ENCODE data around the gene RBM15. TPM values are rescaled to one million over a fixed set of nuclear protein-coding genes. Genes with fewer than 3 reads are reported as not detected.

Gene RBM15
- total and polyA plus RNA-seq, 2 of the 13 experiments (the other 11 are each of a cell fraction or from before 2014, with no cell fraction given): 13.5 to 36.4 TPM

DNA sequence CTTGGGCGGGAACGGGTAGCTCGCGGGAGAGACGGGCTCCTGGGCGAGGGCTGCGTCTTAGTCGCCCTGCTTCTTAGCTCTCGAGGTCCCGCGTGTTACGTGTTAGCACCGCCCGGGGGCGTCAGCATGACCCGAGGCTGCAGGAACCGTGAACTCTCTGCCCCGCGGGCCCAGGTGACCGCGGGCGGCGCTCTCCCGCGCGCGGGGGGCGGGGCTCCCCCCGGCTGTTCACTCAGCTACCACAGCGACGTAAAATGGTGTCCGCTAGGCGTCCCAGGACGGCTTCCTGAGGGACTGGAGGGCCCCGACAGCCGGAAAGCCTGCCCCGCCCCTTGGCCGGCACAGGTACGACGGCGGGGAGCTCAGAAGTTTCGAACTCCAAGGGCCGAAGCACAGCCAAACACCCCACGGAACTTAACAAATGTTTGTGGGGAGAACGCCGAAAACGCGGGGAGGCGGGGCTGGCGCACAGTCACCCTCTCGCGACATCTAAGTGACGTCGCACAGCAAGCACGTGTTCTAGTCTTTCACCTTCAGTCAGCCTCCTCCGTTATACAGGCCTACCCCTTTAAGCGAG is 780 bp upstream of the RBM15 start (continued):
- TF ChIP-seq, protein P1, sequence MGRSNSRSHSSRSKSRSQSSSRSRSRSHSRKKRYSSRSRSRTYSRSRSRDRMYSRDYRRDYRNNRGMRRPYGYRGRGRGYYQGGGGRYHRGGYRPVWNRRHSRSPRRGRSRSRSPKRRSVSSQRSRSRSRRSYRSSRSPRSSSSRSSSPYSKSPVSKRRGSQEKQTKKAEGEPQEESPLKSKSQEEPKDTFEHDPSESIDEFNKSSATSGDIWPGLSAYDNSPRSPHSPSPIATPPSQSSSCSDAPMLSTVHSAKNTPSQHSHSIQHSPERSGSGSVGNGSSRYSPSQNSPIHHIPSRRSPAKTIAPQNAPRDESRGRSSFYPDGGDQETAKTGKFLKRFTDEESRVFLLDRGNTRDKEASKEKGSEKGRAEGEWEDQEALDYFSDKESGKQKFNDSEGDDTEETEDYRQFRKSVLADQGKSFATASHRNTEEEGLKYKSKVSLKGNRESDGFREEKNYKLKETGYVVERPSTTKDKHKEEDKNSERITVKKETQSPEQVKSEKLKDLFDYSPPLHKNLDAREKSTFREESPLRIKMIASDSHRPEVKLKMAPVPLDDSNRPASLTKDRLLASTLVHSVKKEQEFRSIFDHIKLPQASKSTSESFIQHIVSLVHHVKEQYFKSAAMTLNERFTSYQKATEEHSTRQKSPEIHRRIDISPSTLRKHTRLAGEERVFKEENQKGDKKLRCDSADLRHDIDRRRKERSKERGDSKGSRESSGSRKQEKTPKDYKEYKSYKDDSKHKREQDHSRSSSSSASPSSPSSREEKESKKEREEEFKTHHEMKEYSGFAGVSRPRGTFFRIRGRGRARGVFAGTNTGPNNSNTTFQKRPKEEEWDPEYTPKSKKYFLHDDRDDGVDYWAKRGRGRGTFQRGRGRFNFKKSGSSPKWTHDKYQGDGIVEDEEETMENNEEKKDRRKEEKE (IDR thresholded peaks at IDR 0.05): no peak
- TF ChIP-seq PHF8 (CRISPR knock-in tag; IDR thresholded peaks at IDR 0.05) (peak; percentile 72), CAMTA2 (CRISPR knock-in tag; IDR thresholded peaks at IDR 0.05; ENCODE audit: borderline replicate concordance) (no peak; the same call in 1 of the 2 replicates), RFX3 (CRISPR knock-in tag; IDR thresholded peaks at IDR 0.05) (no peak), GTF3A (CRISPR knock-in tag; conservative IDR thresholded peaks at IDR 0.05) (no peak), NFIB (CRISPR knock-in tag; IDR thresholded peaks at IDR 0.05; ENCODE audit: borderline replicate concordance) (0 out of 2 replicates have a peak, but pooled peaks have one; percentile 62), ZNF34 (CRISPR knock-in tag; IDR thresholded peaks at IDR 0.05; ENCODE audit: borderline replicate concordance) (0 out of 2 replicates have a peak, but pooled peaks have one; percentile 27), ZFP82 (CRISPR knock-in tag; IDR thresholded peaks at IDR 0.05; ENCODE audit: borderline replicate concordance) (peak; percentile 29; the same call in 1 of the 2 replicates), CREB1 (IDR thresholded peaks at IDR 0.05) (peak; percentile 88), CREB1 (CRISPR knock-in tag; IDR thresholded peaks at IDR 0.05) (no peak; the same call in none of the 2 replicates), CBX5 (CRISPR knock-in tag; IDR thresholded peaks at IDR 0.05; ENCODE audit: borderline replicate concordance) (peak; percentile 22; the same call in 1 of the 2 replicates), SAFB2 (CRISPR knock-in tag; IDR thresholded peaks at IDR 0.05; ENCODE audit: borderline replicate concordance, low read depth) (0 out of 2 replicates have a peak, but pooled peaks have one; percentile 64), LCORL (IDR thresholded peaks at IDR 0.05) (no peak), LCORL (CRISPR knock-in tag; IDR thresholded peaks at IDR 0.05) (peak; percentile 79), ZNF747 (CRISPR knock-in tag; IDR thresholded peaks at IDR 0.05; ENCODE audit: borderline replicate concordance) (peak; percentile 15; the same call in 1 of the 2 replicates), KAT8 (CRISPR knock-in tag; IDR thresholded peaks at IDR 0.05) (peak; percentile 85), ZNF761 (CRISPR knock-in tag; conservative IDR thresholded peaks at IDR 0.05) (0 out of 2 replicates have a peak, but pooled peaks have one; percentile 39), ZNF451 (CRISPR knock-in tag; IDR thresholded peaks at IDR 0.05) (no peak; the same call in 1 of the 2 replicates), ZNF790 (CRISPR knock-in tag; IDR thresholded peaks at IDR 0.05; ENCODE audit: borderline replicate concordance) (peak; percentile 81; the same call in 1 of the 2 replicates), ZNF674 (CRISPR knock-in tag; IDR thresholded peaks at IDR 0.05; ENCODE audit: low read depth) (no peak), CBX2 (IDR thresholded peaks at IDR 0.05; ENCODE audit: low read depth, low read length) (no peak), CBX2 (CRISPR knock-in tag; IDR thresholded peaks at IDR 0.05; ENCODE audit: low read depth) (no peak), ZNF746 (CRISPR knock-in tag; IDR thresholded peaks at IDR 0.05) (peak; percentile 52; the same call in 1 of the 2 replicates), ZNF446 (CRISPR knock-in tag; IDR thresholded peaks at IDR 0.05) (peak; percentile 38; the same call in 1 of the 2 replicates), NFE2L1 (CRISPR knock-in tag; IDR thresholded peaks at IDR 0.05; ENCODE audit: borderline replicate concordance) (no peak), TEAD3 (CRISPR knock-in tag; optimal IDR thresholded peaks at IDR 0.05; ENCODE audit: borderline replicate concordance) (peak; percentile 14), HOXA3 (CRISPR knock-in tag; IDR thresholded peaks at IDR 0.05) (peak; percentile 92)
- TF ChIP-seq, protein P2, sequence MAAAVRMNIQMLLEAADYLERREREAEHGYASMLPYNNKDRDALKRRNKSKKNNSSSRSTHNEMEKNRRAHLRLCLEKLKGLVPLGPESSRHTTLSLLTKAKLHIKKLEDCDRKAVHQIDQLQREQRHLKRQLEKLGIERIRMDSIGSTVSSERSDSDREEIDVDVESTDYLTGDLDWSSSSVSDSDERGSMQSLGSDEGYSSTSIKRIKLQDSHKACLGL (CRISPR knock-in tag; IDR thresholded peaks at IDR 0.05): peak; percentile 93
- TF ChIP-seq, protein P3, sequence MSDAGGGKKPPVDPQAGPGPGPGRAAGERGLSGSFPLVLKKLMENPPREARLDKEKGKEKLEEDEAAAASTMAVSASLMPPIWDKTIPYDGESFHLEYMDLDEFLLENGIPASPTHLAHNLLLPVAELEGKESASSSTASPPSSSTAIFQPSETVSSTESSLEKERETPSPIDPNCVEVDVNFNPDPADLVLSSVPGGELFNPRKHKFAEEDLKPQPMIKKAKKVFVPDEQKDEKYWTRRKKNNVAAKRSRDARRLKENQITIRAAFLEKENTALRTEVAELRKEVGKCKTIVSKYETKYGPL (CRISPR knock-in tag; IDR thresholded peaks at IDR 0.05): peak; percentile 18; the same call in 1 of the 2 replicates

All from HepG2 (cell line).